HG03103 (cell line): ENCODE data around the gene SMAD6.
"Not testable (repeated sequence)": the region's sequence is repeated elsewhere in the genome, so short reads cannot be mapped to it uniquely, and the experiment has no call there.

ENCODE experiments used
- ATAC-seq: cut with Tn5 transposase; IDR thresholded peaks from one replicate; pipeline ENCODE4 v1.9.1; 2021; ENCODE audit warnings: low read depth; ENCODE audit not compliant: unreplicated experiment

The SMAD6 gene

GRCh38 chr15:66808181-66808824 lies 106.3 kb downstream of the SMAD6 start:
- ATAC-seq = no peak

GRCh38 chr15:66809664-66810063 lies 107.6 kb downstream of the SMAD6 start:
- no peak for ATAC-seq

- no peak for ATAC-seq
Observed at GRCh38 chr15:66815318-66815717, 113.3 kb downstream of the SMAD6 start.

- ATAC-seq = no peak
Observed at GRCh38 chr15:66816201-66816600, 114.2 kb downstream of the SMAD6 start.

GRCh38 chr15:66819084-66819483 lies 117.0 kb downstream of the SMAD6 start:
- ATAC-seq = no peak

- no peak for ATAC-seq
Observed at GRCh38 chr15:66820481-66821176, 118.6 kb downstream of the SMAD6 start.

GRCh38 chr15:66821307-66821706 lies 119.3 kb downstream of the SMAD6 start:
- ATAC-seq = no peak

GRCh38 chr15:66822114-66822513 lies 120.1 kb downstream of the SMAD6 start:
- no peak for ATAC-seq

GRCh38 chr15:66822576-66822975 lies 120.5 kb downstream of the SMAD6 start:
- ATAC-seq = no peak

GRCh38 chr15:66823601-66824000 lies 121.6 kb downstream of the SMAD6 start:
- ATAC-seq = no peak

GRCh38 chr15:66824424-66824823 lies 122.4 kb downstream of the SMAD6 start:
- no peak for ATAC-seq

- ATAC-seq = no peak
Observed at GRCh38 chr15:66825139-66825538, 123.1 kb downstream of the SMAD6 start.

GRCh38 chr15:66825731-66826130 lies 123.7 kb downstream of the SMAD6 start:
- ATAC-seq = no peak

- ATAC-seq = no peak
Observed at GRCh38 chr15:66826507-66826906, 124.5 kb downstream of the SMAD6 start.

GRCh38 chr15:66827039-66827697 lies 125.1 kb downstream of the SMAD6 start:
- no peak for ATAC-seq

- no peak for ATAC-seq
Observed at GRCh38 chr15:66827698-66828055, 125.6 kb downstream of the SMAD6 start.

GRCh38 chr15:66828817-66829541 lies 126.9 kb downstream of the SMAD6 start:
- ATAC-seq = not testable (repeated sequence)

- ATAC-seq = no peak
Observed at GRCh38 chr15:66829551-66830121, 127.6 kb downstream of the SMAD6 start.

- ATAC-seq = no peak
Observed at GRCh38 chr15:66830358-66830757, 128.3 kb downstream of the SMAD6 start.

- ATAC-seq = no peak
Observed at GRCh38 chr15:66830823-66831222, 128.8 kb downstream of the SMAD6 start.

- ATAC-seq = no peak
Observed at GRCh38 chr15:66831289-66831688, 129.3 kb downstream of the SMAD6 start.
